ENCODE measurements around the gene FHIT.

DNA sequence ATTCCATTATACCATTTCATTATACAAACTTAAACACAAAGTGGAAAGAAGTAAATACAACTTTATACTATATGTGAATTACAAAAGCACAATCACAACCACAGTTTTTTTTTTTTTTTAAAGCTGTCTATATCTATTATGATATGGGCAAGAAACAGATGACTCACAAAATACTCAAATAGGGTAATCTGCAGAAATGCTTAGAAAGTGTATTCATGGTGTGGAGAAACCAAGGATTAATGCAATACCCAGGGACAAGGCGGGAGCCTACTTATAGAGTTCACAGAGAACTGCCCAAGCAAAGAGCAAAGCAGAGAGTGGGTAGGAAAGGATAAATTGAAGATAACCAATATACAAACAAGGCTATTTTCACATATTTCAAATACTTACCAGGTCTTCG lies 332.0 kb downstream of the FHIT start:
- TF ChIP-seq, protein P1, sequence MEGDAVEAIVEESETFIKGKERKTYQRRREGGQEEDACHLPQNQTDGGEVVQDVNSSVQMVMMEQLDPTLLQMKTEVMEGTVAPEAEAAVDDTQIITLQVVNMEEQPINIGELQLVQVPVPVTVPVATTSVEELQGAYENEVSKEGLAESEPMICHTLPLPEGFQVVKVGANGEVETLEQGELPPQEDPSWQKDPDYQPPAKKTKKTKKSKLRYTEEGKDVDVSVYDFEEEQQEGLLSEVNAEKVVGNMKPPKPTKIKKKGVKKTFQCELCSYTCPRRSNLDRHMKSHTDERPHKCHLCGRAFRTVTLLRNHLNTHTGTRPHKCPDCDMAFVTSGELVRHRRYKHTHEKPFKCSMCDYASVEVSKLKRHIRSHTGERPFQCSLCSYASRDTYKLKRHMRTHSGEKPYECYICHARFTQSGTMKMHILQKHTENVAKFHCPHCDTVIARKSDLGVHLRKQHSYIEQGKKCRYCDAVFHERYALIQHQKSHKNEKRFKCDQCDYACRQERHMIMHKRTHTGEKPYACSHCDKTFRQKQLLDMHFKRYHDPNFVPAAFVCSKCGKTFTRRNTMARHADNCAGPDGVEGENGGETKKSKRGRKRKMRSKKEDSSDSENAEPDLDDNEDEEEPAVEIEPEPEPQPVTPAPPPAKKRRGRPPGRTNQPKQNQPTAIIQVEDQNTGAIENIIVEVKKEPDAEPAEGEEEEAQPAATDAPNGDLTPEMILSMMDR (IDR thresholded peaks at IDR 0.05), result no peak
- TF ChIP-seq POLR2A (IDR thresholded peaks at IDR 0.05), result no peak
- no peak for TF ChIP-seq POLR2AphosphoS5 (IDR thresholded peaks at IDR 0.05)
